Right cardiac atrium (tissue), 5 donors: ENCODE data around the gene GLDC. TPM values are rescaled to one million over a fixed set of nuclear protein-coding genes. Genes with fewer than 3 reads are reported as not detected.

Experiments
- ATAC-seq, 2 donors: fragments of 200-7000 bp; cut with Tn5 transposase; one replicate each; pipeline versions ENCODE4 v1.8.0 to v1.9.1; 2020; ENCODE audit warnings: moderate library complexity in 2 of 2, mild to moderate bottlenecking in 1 of 2
- DNase-seq, 3 donors: peaks; one replicate each; pipeline ENCODE4 v3.0.0-alpha.2; 2020
- H3K27ac ChIP-seq: one replicate; pipeline ENCODE4 v1.5.1; 2013; ENCODE audit warnings: mild to moderate bottlenecking, low read length, control low read depth, moderate library complexity
- H3K27me3 ChIP-seq: one replicate; pipeline ENCODE4 v1.6.1; 2013; ENCODE audit not compliant: control insufficient read depth, insufficient read depth
- H3K4me1 ChIP-seq: one replicate; pipeline ENCODE4 v1.6.1; 2013; ENCODE audit warnings: low read length; ENCODE audit not compliant: control insufficient read depth, insufficient read depth
- H3K4me3 ChIP-seq: one replicate; pipeline ENCODE4 v1.5.1; 2013; ENCODE audit warnings: low read length, control low read depth
- H3K9me3 ChIP-seq: one replicate; pipeline ENCODE4 v1.6.1; 2013; ENCODE audit warnings: low read length; ENCODE audit not compliant: control insufficient read depth
- WGBS: extraction: QIAGEN DNeasy Blood & Tissue Kit; methylation state at CpG from one replicate; pipeline ENCODE4 v1.1.7; 2013; 5-methylcytosine and 5-hydroxymethylcytosine counted together
- intact Hi-C, 4 donors: fragments of 100-400 bp; cut with DNase I; formaldehyde crosslinking; loops; one replicate each; pipeline versions ENCODE4 v1.11.0 to v1.14.0; 2022 to 2023
- polyA plus RNA-seq: library from polyadenylated mRNA; stranded (reverse); fragments of 200-250 nt; gene quantifications from one replicate; pipeline ENCODE4 v1.2.3, GENCODE V29; 2013
- total RNA-seq, 4 donors: library from RNA; stranded (reverse); fragmentation: NEBNext Ultra II Directional; extraction: Animal tissue kit (Norgen Biotek cat#: 25700); gene quantifications; one replicate each; pipeline ENCODE4 v1.2.1, GENCODE V29; 2021
- donor health status: healthy with polysubstance abuse.
- donor health status: DM: no; HTN: yes; CAD: no.
- donor health status: DM: no; HTN: no; CAD: no.
- donor health status: DM: no; HTN: yes; CAD: no; lungs with severe emphysema.
- donor health status: DM: yes; HTN: yes; CAD: no.

GLDC gene
- total and polyA plus RNA-seq, 5 donors: 0.26 to 0.65 (median 0.62) TPM

GRCh38 chr9:6677803-6678202 lies 32.3 kb upstream of the GLDC start:
- intact Hi-C loops: no loop called here
- WGBS: 86% methylated on average over 7 of the region's 7 CpGs
- no peak for ATAC-seq

GRCh38 chr9:6676254-6676921 lies 30.9 kb upstream of the GLDC start:
- DNase-seq (no peak), ATAC-seq (no peak)
- Histone ChIP-seq H3K4me1 (no peaks in the 10 kb centered on the region), H3K9me3 (no peaks in the 10 kb centered on the region), H3K4me3 (no peak overlapping the region), H3K27ac (no peak overlapping the region), H3K27me3 (no peaks in the 10 kb centered on the region)
- 81% methylated on average over 6 of the region's 6 CpGs for WGBS
- intact Hi-C loops: no loop called here

More at GRCh38 chr9:6677803-6678202, 32.3 kb upstream of the GLDC start:
- no peak overlapping the region for H3K27ac ChIP-seq
- no peak for DNase-seq
- peaks cover 4% of the 10 kb centered on the region for H3K4me1 ChIP-seq
- no peaks in the 10 kb centered on the region for H3K27me3 ChIP-seq
- no peak overlapping the region for H3K4me3 ChIP-seq
- no peaks in the 10 kb centered on the region for H3K9me3 ChIP-seq

DNA sequence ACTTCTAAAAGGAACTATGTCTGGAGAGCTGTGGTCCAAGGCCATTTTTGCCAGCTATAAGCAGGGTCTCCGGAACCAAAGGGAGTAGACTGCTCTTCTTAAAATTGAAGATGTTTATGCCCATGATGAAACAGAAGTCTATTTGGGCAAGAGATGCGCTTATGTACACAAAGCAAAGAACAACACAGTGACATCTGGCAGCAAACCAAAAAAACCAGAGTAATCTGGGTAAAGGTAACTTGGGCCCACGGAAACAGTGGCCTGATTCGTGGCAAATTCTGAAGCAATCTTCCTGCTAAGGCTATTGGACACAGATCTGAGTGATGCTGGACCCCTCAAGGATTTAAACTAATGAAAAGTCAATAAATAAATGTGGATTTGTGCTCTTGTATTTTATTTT lies 29.7 kb upstream of the GLDC start:
- no peak for ATAC-seq
- no peak overlapping the region for H3K27ac ChIP-seq
- intact Hi-C loops: no loop called here
- H3K4me1 ChIP-seq: no peaks in the 10 kb centered on the region
- no peak overlapping the region for H3K4me3 ChIP-seq
- DNase-seq: no peak
- no peaks in the 10 kb centered on the region for H3K27me3 ChIP-seq
- 88% methylated on average over 4 of the region's 4 CpGs for WGBS
- no peaks in the 10 kb centered on the region for H3K9me3 ChIP-seq

- no peak for DNase-seq
- WGBS: 66% methylated on average over 1 of the region's 1 CpG
- H3K4me3 ChIP-seq: no peak overlapping the region
- no peaks in the 10 kb centered on the region for H3K4me1 ChIP-seq
- H3K9me3 ChIP-seq: no peaks in the 10 kb centered on the region
- no peak for ATAC-seq
- H3K27me3 ChIP-seq: no peaks in the 10 kb centered on the region
- intact Hi-C loops: no loop called here
- H3K27ac ChIP-seq: no peak overlapping the region
Observed at GRCh38 chr9:6673326-6674025, 27.9 kb upstream of the GLDC start.

GRCh38 chr9:6672118-6672517 lies 26.6 kb upstream of the GLDC start:
- DNase-seq (no peak), ATAC-seq (no peak)
- Histone ChIP-seq H3K27ac (no peak overlapping the region), H3K4me1 (no peaks in the 10 kb centered on the region), H3K4me3 (no peak overlapping the region), H3K27me3 (no peaks in the 10 kb centered on the region), H3K9me3 (no peaks in the 10 kb centered on the region)
- intact Hi-C loops: no loop called here
- 64% methylated on average over 3 of the region's 3 CpGs for WGBS

- intact Hi-C loops: no loop called here
- DNase-seq: no peak
- Histone ChIP-seq H3K9me3 (no peaks in the 10 kb centered on the region), H3K27ac (no peak overlapping the region), H3K27me3 (no peaks in the 10 kb centered on the region), H3K4me1 (no peaks in the 10 kb centered on the region), H3K4me3 (no peak overlapping the region)
- 85% methylated on average over 4 of the region's 4 CpGs for WGBS
- ATAC-seq: no peak
Observed at GRCh38 chr9:6671416-6671815, 25.9 kb upstream of the GLDC start.

- Histone ChIP-seq H3K4me3 (no peak overlapping the region), H3K9me3 (no peaks in the 10 kb centered on the region), H3K27me3 (no peaks in the 10 kb centered on the region), H3K27ac (no peak overlapping the region), H3K4me1 (no peaks in the 10 kb centered on the region)
- intact Hi-C loops: loop anchor here in 1 of 4 donors (10.0 kb wide), 1 partner anchor 85 kb away; no protein-coding TSS in a partner anchor
- ATAC-seq (no peak), DNase-seq (no peak)
- 95% methylated on average over 14 of the region's 14 CpGs for WGBS
Observed at GRCh38 chr9:6669881-6670280, 24.4 kb upstream of the GLDC start.

DNA sequence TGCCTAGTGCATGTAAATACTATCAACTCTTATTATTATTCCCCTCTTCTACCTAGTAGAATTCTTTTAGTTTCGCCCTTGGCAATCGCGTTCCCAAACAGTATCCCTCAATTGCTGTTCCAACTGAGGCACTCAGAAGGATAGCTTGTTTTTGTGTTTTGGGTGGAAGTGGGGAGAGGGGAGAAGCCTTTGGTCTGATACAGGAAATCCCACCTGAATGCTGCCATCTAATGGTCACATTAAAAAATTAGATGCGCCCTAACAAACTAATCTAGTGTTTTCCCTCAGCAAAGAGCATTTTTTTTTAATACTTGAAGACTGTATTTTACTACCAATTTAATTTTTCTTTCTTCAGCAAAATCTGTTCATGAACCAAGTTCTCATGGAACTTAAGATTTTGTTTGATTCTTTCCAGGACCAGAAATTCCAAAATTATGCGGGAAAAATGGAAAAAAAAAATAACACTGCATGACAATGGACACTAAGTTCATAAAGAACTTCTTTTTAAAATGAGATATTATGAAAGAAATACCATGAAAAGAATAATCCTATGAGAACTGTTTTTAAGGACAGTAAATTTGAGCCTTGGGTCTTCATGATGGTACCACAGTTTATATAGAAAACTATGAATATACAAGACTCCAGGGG lies 22.2 kb upstream of the GLDC start:
- 51% methylated on average over 5 of the region's 5 CpGs for WGBS
- Histone ChIP-seq H3K27me3 (no peaks in the 10 kb centered on the region), H3K4me3 (no peak overlapping the region), H3K9me3 (no peaks in the 10 kb centered on the region), H3K4me1 (no peaks in the 10 kb centered on the region), H3K27ac (no peak overlapping the region)
- intact Hi-C loops: loop anchor here in 1 of 4 donors (10.0 kb wide), 1 partner anchor 83 kb away; no protein-coding TSS in a partner anchor
- DNase-seq (no peak), ATAC-seq (no peak)

GRCh38 chr9:6667080-6667479 lies 21.6 kb upstream of the GLDC start:
- Histone ChIP-seq H3K27me3 (no peaks in the 10 kb centered on the region), H3K9me3 (no peaks in the 10 kb centered on the region), H3K27ac (no peak overlapping the region), H3K4me1 (no peaks in the 10 kb centered on the region), H3K4me3 (no peak overlapping the region)
- 86% methylated on average over 6 of the region's 6 CpGs for WGBS
- intact Hi-C loops: loop anchor here in 1 of 4 donors (10.0 kb wide), 1 partner anchor 82 kb away; no protein-coding TSS in a partner anchor
- ATAC-seq: no peak
- DNase-seq: no peak

GRCh38 chr9:6665628-6666027 lies 20.1 kb upstream of the GLDC start:
- no peak overlapping the region for H3K27ac ChIP-seq
- WGBS: 57% methylated on average over 1 of the region's 1 CpG
- DNase-seq (no peak), ATAC-seq (no peak)
- H3K27me3 ChIP-seq: no peaks in the 10 kb centered on the region
- no peaks in the 10 kb centered on the region for H3K9me3 ChIP-seq
- no peaks in the 10 kb centered on the region for H3K4me1 ChIP-seq
- H3K4me3 ChIP-seq: no peak overlapping the region
- intact Hi-C loops: loop anchor here in 1 of 4 donors (10.0 kb wide), 1 partner anchor 81 kb away; no protein-coding TSS in a partner anchor

DNA sequence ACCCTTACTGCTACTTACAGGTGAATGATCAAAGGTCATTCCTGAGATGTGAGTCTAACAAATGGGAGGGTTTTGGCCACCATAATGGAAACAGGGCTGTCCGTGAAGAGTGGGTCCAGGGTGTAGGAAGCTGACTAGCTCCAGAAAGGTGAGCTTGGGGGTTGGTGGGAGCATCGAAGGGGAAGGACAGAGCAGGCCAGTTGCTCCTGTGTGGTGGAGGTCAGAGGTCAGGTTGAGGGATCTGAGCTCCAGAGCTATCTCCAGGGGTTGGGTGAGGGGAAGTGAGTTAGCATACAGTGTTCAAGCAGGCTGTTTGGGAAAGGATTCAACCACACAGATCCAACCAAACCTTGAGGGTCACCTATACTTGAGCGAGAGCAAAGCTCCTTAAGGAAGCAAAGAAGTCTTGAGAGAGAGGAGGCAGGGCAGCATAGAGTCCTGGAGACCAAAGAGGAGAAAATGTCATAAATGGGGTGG lies 18.7 kb upstream of the GLDC start:
- no peaks in the 10 kb centered on the region for H3K4me1 ChIP-seq
- no peak overlapping the region for H3K4me3 ChIP-seq
- no peaks in the 10 kb centered on the region for H3K27me3 ChIP-seq
- ATAC-seq (no peak), DNase-seq (no peak)
- H3K9me3 ChIP-seq: no peaks in the 10 kb centered on the region
- no peak overlapping the region for H3K27ac ChIP-seq
- intact Hi-C loops: loop anchor here in 1 of 4 donors (10.0 kb wide), 1 partner anchor 79 kb away; no protein-coding TSS in a partner anchor
- WGBS: 88% methylated on average over 3 of the region's 3 CpGs
